Neural progenitor cell (in vitro differentiated cells): ENCODE data around the gene HLA-DMB. TPM values are rescaled to one million over a fixed set of nuclear protein-coding genes. Genes with fewer than 3 reads are reported as not detected.
A peak's percentile ranks its signal among the peaks of the same experiment; 100 is the strongest.

ENCODE experiments used
- DNase-seq: peaks from one replicate; pipeline ENCODE4 v3.0.0-alpha.2; 2016; ENCODE audit warnings: low spot score
- H2AFZ ChIP-seq: fragments of 200-600 bp; sonication (generic); replicated peaks from 2 replicates; pipeline ENCODE4 v1.6.1; 2016; ENCODE audit warnings: antibody characterized with exemption
- H3F3A ChIP-seq: fragments of 200-600 bp; sonication (generic); 2 replicates; pipeline ENCODE4 v1.6.1; 2016; ENCODE audit warnings: antibody characterized with exemption, low read depth
- H3K27ac ChIP-seq: fragments of 200-600 bp; sonication (generic); 2 replicates; pipeline ENCODE4 v1.5.1; 2016; ENCODE audit warnings: mild to moderate bottlenecking
- H3K27me3 ChIP-seq: fragments of 200-600 bp; sonication (generic); 2 replicates; pipeline ENCODE4 v1.6.1; 2016; ENCODE audit warnings: mild to moderate bottlenecking, moderate library complexity
- H3K36me3 ChIP-seq: fragments of 200-600 bp; sonication (generic); 2 replicates; pipeline ENCODE4 v1.5.1; 2016
- H3K4me1 ChIP-seq: fragments of 200-600 bp; sonication (generic); 2 replicates; pipeline ENCODE4 v1.6.1; 2016; ENCODE audit warnings: mixed run types
- H3K4me2 ChIP-seq: fragments of 200-600 bp; sonication (generic); 2 replicates; pipeline ENCODE4 v1.6.1; 2016
- H3K4me3 ChIP-seq: fragments of 200-600 bp; sonication (generic); 2 replicates; pipeline ENCODE4 v1.5.1; 2016
- H3K79me2 ChIP-seq: fragments of 200-600 bp; sonication (generic); 2 replicates; pipeline ENCODE4 v1.6.1; 2016; ENCODE audit warnings: low read depth
- H3K9ac ChIP-seq: fragments of 200-600 bp; sonication (generic); 2 replicates; pipeline ENCODE4 v1.6.1; 2016
- H3K9me3 ChIP-seq: fragments of 200-600 bp; sonication (generic); 2 replicates; pipeline ENCODE4 v1.5.1; 2016; ENCODE audit warnings: low read depth
- H4K20me1 ChIP-seq: fragments of 200-600 bp; sonication (generic); 2 replicates; pipeline ENCODE4 v1.6.1; 2016; ENCODE audit warnings: low read depth
- H3K27ac Mint-ChIP-seq: 3 replicates; pipeline ENCODE4 v1.8.0; 2021; ENCODE audit warnings: mixed read lengths
- H3K27me3 Mint-ChIP-seq: 2 replicates; pipeline ENCODE4 v1.8.0; 2022; ENCODE audit warnings: low read depth, mild to moderate bottlenecking, inconsistent platforms, moderate library complexity, mixed read lengths; ENCODE audit not compliant: insufficient read depth
- H3K36me3 Mint-ChIP-seq: 3 replicates; pipeline ENCODE4 v1.8.0; 2021; ENCODE audit warnings: mixed read lengths
- H3K4me1 Mint-ChIP-seq: 3 replicates; pipeline ENCODE4 v1.8.0; 2021; ENCODE audit warnings: mixed read lengths
- H3K4me3 Mint-ChIP-seq: 3 replicates; pipeline ENCODE4 v1.8.0; 2021; ENCODE audit warnings: mild to moderate bottlenecking, moderate library complexity, mixed read lengths
- H3K9me3 Mint-ChIP-seq: 3 replicates; pipeline ENCODE4 v1.8.0; 2020; ENCODE audit warnings: mixed read lengths
- CTCF ChIP-seq: fragments of 200-600 bp; sonication (generic); IDR thresholded peaks from 2 replicates; pipeline ENCODE4 v1.5.1; 2017; ENCODE audit warnings: antibody characterized with exemption, mild to moderate bottlenecking
- EZH2 ChIP-seq: fragments of 200-600 bp; sonication (generic); IDR thresholded peaks from 2 replicates; pipeline ENCODE4 v1.6.1; 2017; ENCODE audit warnings: antibody characterized with exemption, mild to moderate bottlenecking, moderate library complexity
- EZH2phosphoT487 ChIP-seq: fragments of 200-600 bp; sonication (generic); IDR thresholded peaks from 2 replicates; pipeline ENCODE4 v1.6.1; 2017; ENCODE audit warnings: antibody characterized with exemption
- total RNA-seq: library from RNA; depleted of rRNA; stranded (reverse); fragments of >200 nt; gene quantifications from 2 replicates; pipeline ENCODE4 v1.2.3, GENCODE V29; 2015; ENCODE audit warnings: low replicate concordance

HLA-DMB gene
- total RNA-seq, 1 donor from 2014 or later, result 4.5 TPM

DNA sequence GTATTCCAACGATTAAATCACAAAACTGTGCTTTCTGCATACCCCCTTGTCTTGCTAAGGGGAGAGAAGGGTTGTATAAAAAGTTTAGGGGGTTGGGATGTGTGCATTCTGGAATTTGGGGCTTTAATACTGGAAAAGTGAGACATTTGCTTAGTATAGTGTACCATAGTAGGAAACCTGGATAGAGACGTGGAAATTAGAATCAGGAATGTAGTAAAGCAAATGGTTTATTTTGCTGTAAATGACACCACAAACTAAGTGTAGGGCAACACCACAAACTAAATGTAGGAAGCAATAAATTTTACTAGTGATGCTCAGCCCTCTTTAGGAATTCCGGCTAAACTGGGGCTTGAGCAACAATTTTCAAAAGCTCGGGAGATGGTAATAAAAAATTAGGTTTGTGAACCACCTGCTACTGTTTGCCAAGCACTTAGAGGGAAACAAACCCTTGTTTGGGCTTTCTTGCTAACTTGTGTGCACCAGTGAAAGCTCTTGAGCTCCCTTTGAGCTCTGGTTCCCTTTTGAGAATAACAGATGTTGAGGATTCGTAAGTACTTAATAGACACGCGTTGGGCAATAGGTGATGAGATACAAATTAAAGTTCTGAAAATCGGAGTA is 41.4 kb upstream of the HLA-DMB start:
- no peak overlapping the region for H3K4me2 ChIP-seq
- TF ChIP-seq CTCF (no peak), EZH2 (no peak), EZH2phosphoT487 (no peak)
- H3K4me1 Mint-ChIP-seq, result peaks cover 11% of the 10 kb centered on the region
- H2AFZ ChIP-seq, result no peak overlapping the region
- peaks cover 36% of the 10 kb centered on the region for H3K79me2 ChIP-seq
- no peaks in the 10 kb centered on the region for H3K9me3 ChIP-seq
- H3K27me3 Mint-ChIP-seq, result peaks cover 17% of the 10 kb centered on the region
- H4K20me1 ChIP-seq, result peaks cover 72% of the 10 kb centered on the region
- no peak overlapping the region for H3K4me3 ChIP-seq
- DNase-seq, result no peak
- no peaks in the 10 kb centered on the region for H3K4me1 ChIP-seq
- H3F3A ChIP-seq, result peaks cover 76% of the 10 kb centered on the region
- no peak overlapping the region for H3K9ac ChIP-seq
- H3K4me3 Mint-ChIP-seq, result no peak overlapping the region
- H3K27me3 ChIP-seq, result no peaks in the 10 kb centered on the region
- H3K27ac Mint-ChIP-seq, result no peak overlapping the region
- H3K27ac ChIP-seq, result peak overlapping the region; percentile 74
- peaks cover 30% of the 10 kb centered on the region for H3K36me3 ChIP-seq
- H3K9me3 Mint-ChIP-seq, result no peaks in the 10 kb centered on the region
- peaks cover 42% of the 10 kb centered on the region for H3K36me3 Mint-ChIP-seq

- Histone ChIP-seq H3K27ac (no peak overlapping the region), H4K20me1 (peaks cover 88% of the 10 kb centered on the region)
- H3K9me3 Mint-ChIP-seq, result no peaks in the 10 kb centered on the region
Measured at GRCh38 chr6:32980488-32981038, 39.7 kb upstream of the HLA-DMB start.

DNA sequence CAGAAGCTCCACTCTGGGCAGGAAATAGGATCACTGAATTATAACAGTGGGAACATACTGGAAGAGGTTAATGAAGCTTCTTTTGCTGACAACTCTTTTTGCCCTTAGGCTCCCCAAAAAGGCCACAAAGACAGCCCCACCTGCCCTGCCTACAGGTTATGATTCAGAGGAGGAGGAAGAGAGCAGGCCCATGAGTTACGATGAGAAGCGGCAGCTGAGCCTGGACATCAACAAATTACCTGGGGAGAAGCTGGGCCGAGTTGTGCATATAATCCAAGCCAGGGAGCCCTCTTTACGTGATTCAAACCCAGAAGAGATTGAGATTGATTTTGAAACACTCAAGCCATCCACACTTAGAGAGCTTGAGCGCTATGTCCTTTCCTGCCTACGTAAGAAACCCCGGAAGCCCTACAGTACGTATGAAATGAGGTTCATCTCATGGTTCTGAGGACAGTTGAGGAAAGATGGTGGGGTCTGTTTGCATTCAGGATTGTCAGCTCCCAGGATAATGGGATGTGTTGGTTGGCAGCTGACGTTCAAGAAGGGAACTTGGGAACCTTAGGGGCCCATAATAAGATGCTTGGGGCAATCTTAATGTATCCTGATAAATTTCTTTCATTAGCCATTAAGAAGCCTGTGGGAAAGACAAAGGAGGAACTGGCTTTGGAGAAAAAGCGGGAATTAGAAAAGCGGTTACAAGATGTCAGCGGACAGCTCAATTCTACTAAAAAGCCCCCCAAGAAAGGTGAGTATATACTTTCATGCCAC is 39.1 kb upstream of the HLA-DMB start:
- Mint-ChIP-seq H3K4me1 (peaks cover 26% of the 10 kb centered on the region), H3K36me3 (peaks cover 65% of the 10 kb centered on the region), H3K9me3 (no peaks in the 10 kb centered on the region), H3K27ac (no peak overlapping the region), H3K4me3 (peak overlapping the region; percentile 27), H3K27me3 (peaks cover 17% of the 10 kb centered on the region)
- Histone ChIP-seq H3K27ac (no peak overlapping the region), H3F3A (peaks cover 97% of the 10 kb centered on the region), H3K36me3 (peaks cover 47% of the 10 kb centered on the region), H3K27me3 (no peaks in the 10 kb centered on the region), H3K79me2 (peaks cover 59% of the 10 kb centered on the region), H3K4me1 (peaks cover 10% of the 10 kb centered on the region), H4K20me1 (peaks cover 95% of the 10 kb centered on the region), H3K4me2 (no peak overlapping the region), H3K9me3 (no peaks in the 10 kb centered on the region), H2AFZ (no peak overlapping the region), H3K9ac (no peak overlapping the region), H3K4me3 (no peak overlapping the region)
- no peak for DNase-seq
- TF ChIP-seq EZH2 (no peak), EZH2phosphoT487 (no peak)

More at GRCh38 chr6:32980488-32981038, 39.7 kb upstream of the HLA-DMB start:
- Histone ChIP-seq H2AFZ (no peak overlapping the region), H3K4me1 (peaks cover 4% of the 10 kb centered on the region), H3K27me3 (no peaks in the 10 kb centered on the region), H3K36me3 (peaks cover 44% of the 10 kb centered on the region), H3K9me3 (no peaks in the 10 kb centered on the region), H3K4me2 (no peak overlapping the region), H3K79me2 (peaks cover 53% of the 10 kb centered on the region), H3F3A (peaks cover 92% of the 10 kb centered on the region), H3K9ac (no peak overlapping the region), H3K4me3 (no peak overlapping the region)
- H3K4me1 Mint-ChIP-seq, result peaks cover 22% of the 10 kb centered on the region
- H3K27ac Mint-ChIP-seq, result no peak overlapping the region
- peaks cover 17% of the 10 kb centered on the region for H3K27me3 Mint-ChIP-seq
- H3K4me3 Mint-ChIP-seq, result no peak overlapping the region
- TF ChIP-seq CTCF, result no peak
- TF ChIP-seq EZH2phosphoT487, result no peak
- no peak for TF ChIP-seq EZH2
- DNase-seq, result no peak
- H3K36me3 Mint-ChIP-seq, result peaks cover 58% of the 10 kb centered on the region
